BE2C (cell line): ENCODE results near the gene CEP44. TPM values are rescaled to one million over a fixed set of nuclear protein-coding genes. Genes with fewer than 3 reads are reported as not detected.

Source experiments
- DNase-seq: peaks from one replicate; pipeline ENCODE4 v3.0.0-alpha.2; 2020
- H3K27me3 ChIP-seq: fragments of 250-450 bp; sonication (Bioruptor Pico); 2 replicates; pipeline ENCODE4 v1.5.1; 2020; ENCODE audit warnings: mild to moderate bottlenecking
- H3K36me3 ChIP-seq: fragments of 250-450 bp; sonication (Bioruptor Pico); 2 replicates; pipeline ENCODE4 v1.5.1; 2020; ENCODE audit warnings: mild to moderate bottlenecking
- H3K4me1 ChIP-seq: fragments of 250-450 bp; sonication (Bioruptor Pico); 2 replicates; pipeline ENCODE4 v1.5.1; 2020
- H3K4me3 ChIP-seq: 2 replicates; pipeline ENCODE4 v1.5.1; 2011; ENCODE audit warnings: low read depth, low read length
- H3K9me3 ChIP-seq: fragments of 250-450 bp; sonication (Bioruptor Pico); 2 replicates; pipeline ENCODE4 v1.5.1; 2020
- polyA plus RNA-seq: library from polyadenylated mRNA; unstranded; fragments of >200 nt; gene quantifications from one replicate; pipeline ENCODE4 v1.2.1, GENCODE V29; 2012; ENCODE audit warnings: low read depth, missing spikeins; ENCODE audit not compliant: insufficient read length, insufficient read depth
- TF ChIP-seq, protein P1 (sequence below): IDR thresholded peaks from 2 replicates; pipeline ENCODE4 v1.5.1; 2012; ENCODE audit warnings: mild to moderate bottlenecking, low read depth, low read length

The CEP44 gene
- 30.6 TPM for polyA plus RNA-seq

- peak; percentile 65 for DNase-seq
- H3K36me3 ChIP-seq, result peaks cover 40% of the 10 kb centered on the region
Observed at GRCh38 chr4:174283507-174284471, at the start of gene CEP44, which contains the start of gene FBXO8. Gene CEP44, plus strand, starts transcription at chr4:174283911. Its CDS starts 15,211 bp downstream, at chr4:174299122. Gene FBXO8, minus strand, starts transcription at chr4:174283667. Its CDS starts 20,575 bp downstream, at chr4:174263092.

GRCh38 chr4:174236359-174236758 lies 47.4 kb upstream of the CEP44 start:
- peaks cover 62% of the 10 kb centered on the region for H3K36me3 ChIP-seq
- peaks cover 5% of the 10 kb centered on the region for H3K4me1 ChIP-seq
- no peaks in the 10 kb centered on the region for H3K27me3 ChIP-seq
- no peak overlapping the region for H3K4me3 ChIP-seq
- H3K9me3 ChIP-seq, result no peaks in the 10 kb centered on the region
- TF ChIP-seq, protein P1, sequence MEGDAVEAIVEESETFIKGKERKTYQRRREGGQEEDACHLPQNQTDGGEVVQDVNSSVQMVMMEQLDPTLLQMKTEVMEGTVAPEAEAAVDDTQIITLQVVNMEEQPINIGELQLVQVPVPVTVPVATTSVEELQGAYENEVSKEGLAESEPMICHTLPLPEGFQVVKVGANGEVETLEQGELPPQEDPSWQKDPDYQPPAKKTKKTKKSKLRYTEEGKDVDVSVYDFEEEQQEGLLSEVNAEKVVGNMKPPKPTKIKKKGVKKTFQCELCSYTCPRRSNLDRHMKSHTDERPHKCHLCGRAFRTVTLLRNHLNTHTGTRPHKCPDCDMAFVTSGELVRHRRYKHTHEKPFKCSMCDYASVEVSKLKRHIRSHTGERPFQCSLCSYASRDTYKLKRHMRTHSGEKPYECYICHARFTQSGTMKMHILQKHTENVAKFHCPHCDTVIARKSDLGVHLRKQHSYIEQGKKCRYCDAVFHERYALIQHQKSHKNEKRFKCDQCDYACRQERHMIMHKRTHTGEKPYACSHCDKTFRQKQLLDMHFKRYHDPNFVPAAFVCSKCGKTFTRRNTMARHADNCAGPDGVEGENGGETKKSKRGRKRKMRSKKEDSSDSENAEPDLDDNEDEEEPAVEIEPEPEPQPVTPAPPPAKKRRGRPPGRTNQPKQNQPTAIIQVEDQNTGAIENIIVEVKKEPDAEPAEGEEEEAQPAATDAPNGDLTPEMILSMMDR, result no peak
- DNase-seq, result no peak

More at GRCh38 chr4:174283507-174284471, at the start of gene CEP44, which contains the start of gene FBXO8:
- peak within 1 kb of the TSS; percentile 94 for H3K4me3 ChIP-seq
- H3K4me1 ChIP-seq, result no peaks in the 10 kb centered on the region
- H3K27me3 ChIP-seq, result no peaks in the 10 kb centered on the region
- TF ChIP-seq, protein P1, result 0 out of 2 replicates have a peak, but pooled peaks have one; percentile 14
- H3K9me3 ChIP-seq, result no peaks in the 10 kb centered on the region

GRCh38 chr4:174241162-174241561 lies 42.5 kb upstream of the CEP44 start:
- peaks cover 7% of the 10 kb centered on the region for H3K4me1 ChIP-seq
- H3K9me3 ChIP-seq, result no peaks in the 10 kb centered on the region
- no peak for DNase-seq
- no peaks in the 10 kb centered on the region for H3K27me3 ChIP-seq
- TF ChIP-seq, protein P1, result no peak
- peaks cover 58% of the 10 kb centered on the region for H3K36me3 ChIP-seq
- H3K4me3 ChIP-seq, result no peak overlapping the region

DNA sequence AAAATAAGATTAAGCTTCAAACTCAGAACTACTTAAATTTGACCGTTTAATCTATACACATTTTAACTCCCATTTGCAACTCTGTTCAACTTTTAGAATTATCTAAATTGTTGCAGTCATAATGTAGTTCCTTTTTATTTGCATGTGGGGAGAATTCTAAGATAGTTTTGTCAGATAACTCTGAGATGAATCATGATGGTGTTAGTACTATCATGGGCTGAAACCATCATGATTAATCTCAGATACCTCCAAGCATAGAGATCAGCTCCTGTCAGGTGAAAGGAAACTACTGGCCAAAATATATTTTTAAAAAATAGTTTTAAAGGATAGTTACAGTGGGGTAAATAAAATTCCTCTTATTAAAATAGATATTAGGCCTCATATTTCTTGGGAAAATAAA lies 39.3 kb upstream of the CEP44 start:
- H3K4me3 ChIP-seq, result no peak overlapping the region
- TF ChIP-seq, protein P1, result no peak
- no peaks in the 10 kb centered on the region for H3K27me3 ChIP-seq
- no peak for DNase-seq
- peaks cover 41% of the 10 kb centered on the region for H3K36me3 ChIP-seq
- no peaks in the 10 kb centered on the region for H3K9me3 ChIP-seq
- peaks cover 21% of the 10 kb centered on the region for H3K4me1 ChIP-seq

- TF ChIP-seq, protein P1, result no peak
- Histone ChIP-seq H3K9me3 (no peaks in the 10 kb centered on the region), H3K27me3 (no peaks in the 10 kb centered on the region), H3K4me1 (peaks cover 21% of the 10 kb centered on the region), H3K36me3 (peaks cover 43% of the 10 kb centered on the region), H3K4me3 (no peak overlapping the region)
- no peak for DNase-seq
Observed at GRCh38 chr4:174245714-174246113, 38.0 kb upstream of the CEP44 start.
